Measurements from ENCODE around the gene WBP2. TPM values are rescaled to one million over a fixed set of nuclear protein-coding genes. Genes with fewer than 3 reads are reported as not detected.

The WBP2 gene
- total and polyA plus RNA-seq, 2 of the 13 experiments (the other 11 are each of a cell fraction or from before 2014, with no cell fraction given), result 29.2 to 29.5 TPM

GRCh38 chr17:75848523-75849278 lies 6.4 kb downstream of the WBP2 start (continued):
- TF ChIP-seq ZNF639 (CRISPR knock-in tag; conservative IDR thresholded peaks at IDR 0.05) (no peak), HDAC2 (CRISPR knock-in tag; IDR thresholded peaks at IDR 0.05) (peak; percentile 24; the same call in 1 of the 2 replicates), ZBTB43 (CRISPR knock-in tag; conservative IDR thresholded peaks at IDR 0.05) (no peak), TAF1 (CRISPR knock-in tag; IDR thresholded peaks at IDR 0.05) (no peak), FOXJ3 (CRISPR knock-in tag; IDR thresholded peaks at IDR 0.05; ENCODE audit: borderline replicate concordance) (peak; percentile 27; the same call in 1 of the 2 replicates), ZNF737 (CRISPR knock-in tag; IDR thresholded peaks at IDR 0.05; ENCODE audit: borderline replicate concordance) (no peak), ETV5 (CRISPR knock-in tag; IDR thresholded peaks at IDR 0.05; ENCODE audit: borderline replicate concordance) (peak; percentile 57; the same call in 1 of the 2 replicates), AGO2 (optimal IDR thresholded peaks at IDR 0.05; ENCODE audit: low read depth, low read length) (peak; percentile 31), ADNP (CRISPR knock-in tag; IDR thresholded peaks at IDR 0.05) (no peak), ZNF780A (CRISPR knock-in tag; IDR thresholded peaks at IDR 0.05) (no peak), ZBTB7B (CRISPR knock-in tag; IDR thresholded peaks at IDR 0.05) (peak; percentile 82), ZNF800 (CRISPR knock-in tag; IDR thresholded peaks at IDR 0.05) (no peak), HNF1A (IDR thresholded peaks at IDR 0.05; ENCODE audit: low read depth) (no peak), HNF1A (CRISPR knock-in tag; IDR thresholded peaks at IDR 0.05; ENCODE audit: borderline replicate concordance) (peak; percentile 78; the same call in 1 of the 2 replicates), ZNF333 (CRISPR knock-in tag; IDR thresholded peaks at IDR 0.05; ENCODE audit: borderline replicate concordance) (no peak), ZNF790 (CRISPR knock-in tag; IDR thresholded peaks at IDR 0.05; ENCODE audit: borderline replicate concordance) (no peak), CAMTA2 (CRISPR knock-in tag; IDR thresholded peaks at IDR 0.05; ENCODE audit: borderline replicate concordance) (no peak), AHR (CRISPR knock-in tag; IDR thresholded peaks at IDR 0.05) (no peak), ZNF629 (CRISPR knock-in tag; conservative IDR thresholded peaks at IDR 0.05) (no peak), NR0B2 (CRISPR knock-in tag; IDR thresholded peaks at IDR 0.05) (0 out of 2 replicates have a peak, but pooled peaks have one; percentile 53)

All from HepG2 (cell line).